ENCODE data around the gene RINT1. TPM values are rescaled to one million over a fixed set of nuclear protein-coding genes. Genes with fewer than 3 reads are reported as not detected.
A peak's percentile ranks its signal among the peaks of the same experiment; 100 is the strongest.

Gene RINT1
- total RNA-seq, 4 donors from 2014 or later: 7.8 to 17.1 (median 16.1) TPM

GRCh38 chr7:105580022-105580740 lies 48.2 kb downstream of the RINT1 start:
- peaks cover 0 to 8% (median 4%) of the 10 kb centered on the region in 3 donors for H3K4me1 ChIP-seq
- H3K27me3 ChIP-seq: peaks cover 0 to 9% (median 0%) of the 10 kb centered on the region in 4 donors
- TF ChIP-seq, protein P1, sequence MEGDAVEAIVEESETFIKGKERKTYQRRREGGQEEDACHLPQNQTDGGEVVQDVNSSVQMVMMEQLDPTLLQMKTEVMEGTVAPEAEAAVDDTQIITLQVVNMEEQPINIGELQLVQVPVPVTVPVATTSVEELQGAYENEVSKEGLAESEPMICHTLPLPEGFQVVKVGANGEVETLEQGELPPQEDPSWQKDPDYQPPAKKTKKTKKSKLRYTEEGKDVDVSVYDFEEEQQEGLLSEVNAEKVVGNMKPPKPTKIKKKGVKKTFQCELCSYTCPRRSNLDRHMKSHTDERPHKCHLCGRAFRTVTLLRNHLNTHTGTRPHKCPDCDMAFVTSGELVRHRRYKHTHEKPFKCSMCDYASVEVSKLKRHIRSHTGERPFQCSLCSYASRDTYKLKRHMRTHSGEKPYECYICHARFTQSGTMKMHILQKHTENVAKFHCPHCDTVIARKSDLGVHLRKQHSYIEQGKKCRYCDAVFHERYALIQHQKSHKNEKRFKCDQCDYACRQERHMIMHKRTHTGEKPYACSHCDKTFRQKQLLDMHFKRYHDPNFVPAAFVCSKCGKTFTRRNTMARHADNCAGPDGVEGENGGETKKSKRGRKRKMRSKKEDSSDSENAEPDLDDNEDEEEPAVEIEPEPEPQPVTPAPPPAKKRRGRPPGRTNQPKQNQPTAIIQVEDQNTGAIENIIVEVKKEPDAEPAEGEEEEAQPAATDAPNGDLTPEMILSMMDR (IDR thresholded peaks at IDR 0.05): no peak
- TF ChIP-seq POLR2A (IDR thresholded peaks at IDR 0.05): no peak
- no peak overlapping the region for H3K4me3 ChIP-seq
- H3K9me3 ChIP-seq: no peaks in the 10 kb centered on the region
- DNase-seq: no peak
- intact Hi-C loops (cut with DNase I): no loop called here
- no peaks in the 10 kb centered on the region for H3K36me3 ChIP-seq
- no peak overlapping the region for H3K27ac ChIP-seq
- WGBS, 2 donors: 75 to 84% methylated on average over 19 to 22 of the region's 22 CpGs

GRCh38 chr7:105581066-105581811 lies 49.2 kb downstream of the RINT1 start, which contains the start of gene EFCAB10:
Gene EFCAB10, minus strand, starts transcription at chr7:105581493. Its CDS starts 30 bp downstream, at chr7:105581463.
- Histone ChIP-seq H3K27ac (no peak within 1 kb of the TSS), H3K27me3 (peaks cover 0 to 9% (median 0%) of the 10 kb centered on the region in 4 donors), H3K36me3 (no peaks in the 10 kb centered on the region), H3K4me3 (peak within 1 kb of the TSS in 3 of 4 donors; percentile 4 to 54 (median 29)), H3K9me3 (no peaks in the 10 kb centered on the region), H3K4me1 (peaks cover 0 to 8% (median 4%) of the 10 kb centered on the region in 3 donors)
- TF ChIP-seq POLR2A (IDR thresholded peaks at IDR 0.05): no peak
- TF ChIP-seq, protein P1 (IDR thresholded peaks at IDR 0.05): no peak
- WGBS, 2 donors: 24 to 26% methylated on average over 18 to 29 of the region's 36 CpGs
- intact Hi-C loops (cut with DNase I): no loop called here
- no peak for DNase-seq

DNA sequence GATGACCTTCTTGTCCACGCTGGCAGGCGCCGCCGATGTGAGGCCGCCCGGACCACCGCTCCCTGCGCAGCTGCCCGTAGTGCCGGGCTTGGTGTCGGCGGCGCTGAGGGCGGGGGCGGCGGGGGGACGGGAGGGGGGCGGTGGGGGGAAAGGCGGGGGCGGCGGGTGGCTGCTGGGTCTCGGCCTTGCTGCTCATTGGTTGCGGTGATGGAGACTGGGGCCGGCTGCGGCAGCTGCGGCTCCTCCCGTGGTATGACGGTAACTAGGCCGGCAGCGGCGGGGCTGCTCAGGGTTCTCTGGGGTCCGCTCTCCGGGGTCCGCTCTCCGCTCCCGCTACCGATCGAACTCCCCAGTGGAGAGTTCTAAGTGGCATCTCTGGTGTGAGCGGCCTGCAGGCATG lies 51.1 kb downstream of the RINT1 start:
- 75% methylated on average over 8 of the region's 39 CpGs; no CpG with 5 or more reads in 1 of the 2 donors for WGBS, 2 donors

DNA sequence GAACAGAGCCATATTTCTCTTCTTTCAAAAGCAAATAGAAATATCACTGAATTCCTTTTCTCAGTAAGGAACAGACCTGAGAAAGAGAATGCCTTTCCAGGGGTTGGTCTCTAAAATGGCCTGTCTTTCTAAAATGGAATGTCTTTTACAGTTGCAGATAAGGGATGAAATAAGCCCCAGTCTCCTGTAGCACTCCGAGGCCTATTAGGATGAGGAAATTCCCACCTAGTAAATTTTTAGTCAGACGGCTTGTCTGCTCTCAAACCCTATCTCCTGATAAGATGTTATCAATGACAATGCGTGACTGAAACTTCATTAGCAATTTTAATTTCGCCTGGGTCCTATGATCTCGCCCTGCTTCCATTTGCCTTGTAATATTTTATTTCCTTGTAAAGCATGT lies 52.2 kb downstream of the RINT1 start:
- Histone ChIP-seq H3K27ac (no peak overlapping the region), H3K4me3 (no peak overlapping the region), H3K27me3 (peaks cover 0 to 9% (median 0%) of the 10 kb centered on the region in 4 donors), H3K36me3 (no peaks in the 10 kb centered on the region), H3K9me3 (no peaks in the 10 kb centered on the region), H3K4me1 (peaks cover 0 to 8% (median 4%) of the 10 kb centered on the region in 3 donors)
- TF ChIP-seq POLR2A (IDR thresholded peaks at IDR 0.05): no peak
- TF ChIP-seq, protein P1 (IDR thresholded peaks at IDR 0.05): no peak
- no peak for DNase-seq
- intact Hi-C loops (cut with DNase I): no loop called here
- WGBS, 2 donors: 95 to 96% methylated on average over 5 of the region's 5 CpGs

More for the DNA sequence above, 51.1 kb downstream of the RINT1 start:
- no peaks in the 10 kb centered on the region for H3K36me3 ChIP-seq
- peaks cover 0 to 8% (median 4%) of the 10 kb centered on the region in 3 donors for H3K4me1 ChIP-seq
- no peaks in the 10 kb centered on the region for H3K9me3 ChIP-seq
- no peak overlapping the region for H3K27ac ChIP-seq
- intact Hi-C loops (cut with DNase I): no loop called here
- H3K4me3 ChIP-seq: no peak overlapping the region
- TF ChIP-seq POLR2A (IDR thresholded peaks at IDR 0.05): no peak
- TF ChIP-seq, protein P1 (IDR thresholded peaks at IDR 0.05): no peak
- peaks cover 0 to 9% (median 0%) of the 10 kb centered on the region in 4 donors for H3K27me3 ChIP-seq
- no peak for DNase-seq

Data from esophagus squamous epithelium (tissue), 5 donors.